ENCODE measurements around the gene GLIS1. TPM values are rescaled to one million over a fixed set of nuclear protein-coding genes. Genes with fewer than 3 reads are reported as not detected.
A peak's percentile ranks its signal among the peaks of the same experiment; 100 is the strongest.

GLIS1 gene
- total RNA-seq, 1 experiment from 2014 or later: not detected

GRCh38 chr1:53686965-53687267 is 52.0 kb downstream of the GLIS1 start:
- Histone ChIP-seq H3K4me1 (replicated peaks; ENCODE audit: insufficient read depth) (peaks cover 18% of the 10 kb centered on the region), H3F3A (ENCODE audit: insufficient read depth, low read depth) (peaks cover 8% of the 10 kb centered on the region; the same call in 1 of the 2 replicates), H2AFZ (no peak overlapping the region), H3K36me3 (ENCODE audit: low read depth) (no peaks in the 10 kb centered on the region), H4K20me1 (ENCODE audit: insufficient read depth) (no peaks in the 10 kb centered on the region), H3K9me2 (ENCODE audit: insufficient read depth) (no peaks in the 10 kb centered on the region), H3K4me3 (no peak overlapping the region), H3K27me3 (ENCODE audit: insufficient read depth, low read depth) (peaks cover 38% of the 10 kb centered on the region), H3K9me3 (ENCODE audit: insufficient read depth, low read depth) (no peaks in the 10 kb centered on the region), H3K27ac (no peak overlapping the region), H3K79me2 (ENCODE audit: low read depth) (no peaks in the 10 kb centered on the region), H3K4me2 (no peak overlapping the region)
- ChIA-PET CTCF (no interaction called here), POLR2A (ENCODE audit: unreplicated experiment) (no interaction called here)
- no peak for TF ChIP-seq EZH2 (IDR thresholded peaks at IDR 0.05; ENCODE audit: low read depth)
- TF ChIP-seq CTCF (conservative IDR thresholded peaks at IDR 0.05): no peak
- no peak for DNase-seq
- BruUV-seq (replicated peaks): no TSS peak
- intact Hi-C loops (cut with micrococcal nuclease; ENCODE audit: unreplicated experiment): no loop called here

DNA sequence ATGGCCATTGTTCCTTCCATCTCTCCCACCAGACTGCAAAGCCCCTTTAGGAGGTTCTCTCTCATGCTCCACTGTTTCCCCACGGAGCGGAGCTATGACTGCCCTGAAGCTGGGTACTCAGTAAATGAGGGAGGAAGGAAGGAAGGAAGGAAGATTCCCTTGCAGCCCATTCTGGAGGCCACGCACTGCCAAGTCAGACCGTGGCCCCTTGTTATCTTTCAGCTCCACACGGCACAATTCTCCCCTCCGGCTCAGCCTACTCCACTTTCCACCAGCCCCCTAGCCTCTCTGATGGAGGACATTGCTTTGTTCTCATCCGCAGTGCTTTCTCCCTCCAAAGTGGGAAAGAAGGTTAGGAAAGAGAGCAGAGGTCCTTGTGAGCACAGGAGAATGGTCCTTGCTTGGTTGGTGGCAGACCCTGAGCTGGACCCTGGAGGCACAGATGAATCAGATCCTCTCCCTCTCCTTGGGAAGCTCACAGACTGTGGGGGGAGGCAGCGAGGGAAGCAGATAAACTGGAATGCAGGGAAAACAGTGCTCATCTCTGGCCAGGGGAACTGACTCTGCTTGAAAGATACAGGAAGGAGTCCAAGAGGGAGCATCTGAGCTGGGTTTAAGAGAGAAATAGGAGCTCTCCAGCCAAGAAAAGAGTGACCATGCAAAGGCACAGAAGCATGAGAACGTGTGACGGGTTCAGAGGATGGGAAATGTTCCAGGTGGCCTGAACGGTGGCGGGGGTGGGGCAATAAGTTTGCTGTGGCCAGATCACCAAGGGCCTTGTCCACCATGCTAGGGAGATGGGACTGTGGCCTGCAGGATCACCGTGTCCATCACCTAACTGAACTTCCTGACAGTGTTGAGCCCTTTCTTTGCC is 52.6 kb downstream of the GLIS1 start:
- no peak for TF ChIP-seq EZH2 (IDR thresholded peaks at IDR 0.05; ENCODE audit: low read depth)
- no peak for TF ChIP-seq CTCF (conservative IDR thresholded peaks at IDR 0.05)
- Histone ChIP-seq H3K4me2 (peak overlapping the region; percentile 76), H3K27ac (no peak overlapping the region), H3K4me3 (no peak overlapping the region), H4K20me1 (ENCODE audit: insufficient read depth) (no peaks in the 10 kb centered on the region), H3K27me3 (ENCODE audit: insufficient read depth, low read depth) (peaks cover 38% of the 10 kb centered on the region), H3K36me3 (ENCODE audit: low read depth) (no peaks in the 10 kb centered on the region), H2AFZ (no peak overlapping the region), H3K79me2 (ENCODE audit: low read depth) (no peaks in the 10 kb centered on the region), H3K9me3 (ENCODE audit: insufficient read depth, low read depth) (no peaks in the 10 kb centered on the region), H3K9me2 (ENCODE audit: insufficient read depth) (no peaks in the 10 kb centered on the region), H3K4me1 (replicated peaks; ENCODE audit: insufficient read depth) (peaks cover 18% of the 10 kb centered on the region), H3F3A (ENCODE audit: insufficient read depth, low read depth) (peaks cover 8% of the 10 kb centered on the region; the same call in 1 of the 2 replicates)
- CTCF ChIA-PET: interaction anchor here (0.5 kb wide), 1 partner anchor 213 kb away, joined by 8 read pairs; no protein-coding TSS in a partner anchor
- POLR2A ChIA-PET (ENCODE audit: unreplicated experiment): no interaction called here
- DNase-seq: no peak
- intact Hi-C loops (cut with micrococcal nuclease; ENCODE audit: unreplicated experiment): no loop called here
- no TSS peak for BruUV-seq (replicated peaks)

- TF ChIP-seq EZH2 (IDR thresholded peaks at IDR 0.05; ENCODE audit: low read depth): no peak
- no peak for TF ChIP-seq CTCF (conservative IDR thresholded peaks at IDR 0.05)
- peaks cover 18% of the 10 kb centered on the region for H3K4me1 ChIP-seq (replicated peaks; ENCODE audit: insufficient read depth)
- no peaks in the 10 kb centered on the region for H3K79me2 ChIP-seq (ENCODE audit: low read depth)
- peak overlapping the region; percentile 40; the same call in 1 of the 2 replicates for H3K4me3 ChIP-seq
- H4K20me1 ChIP-seq (ENCODE audit: insufficient read depth): no peaks in the 10 kb centered on the region
- CTCF ChIA-PET: interaction anchor here (0.5 kb wide), 1 partner anchor 212 kb away, joined by 8 read pairs; no protein-coding TSS in a partner anchor
- H3K27me3 ChIP-seq (ENCODE audit: insufficient read depth, low read depth): peaks cover 38% of the 10 kb centered on the region
- no peaks in the 10 kb centered on the region for H3K9me3 ChIP-seq (ENCODE audit: insufficient read depth, low read depth)
- intact Hi-C loops (cut with micrococcal nuclease; ENCODE audit: unreplicated experiment): no loop called here
- H3F3A ChIP-seq (ENCODE audit: insufficient read depth, low read depth): peaks cover 8% of the 10 kb centered on the region; the same call in 1 of the 2 replicates
- no peak overlapping the region; the same call in 1 of the 2 replicates for H2AFZ ChIP-seq
- POLR2A ChIA-PET (ENCODE audit: unreplicated experiment): no interaction called here
- peak overlapping the region; percentile 76 for H3K4me2 ChIP-seq
- H3K27ac ChIP-seq: no peak overlapping the region
- peak; percentile 45 to 55 for DNase-seq
- no peaks in the 10 kb centered on the region for H3K36me3 ChIP-seq (ENCODE audit: low read depth)
- H3K9me2 ChIP-seq (ENCODE audit: insufficient read depth): no peaks in the 10 kb centered on the region
- no TSS peak for BruUV-seq (replicated peaks)
Observed at GRCh38 chr1:53685272-53686051, 53.5 kb downstream of the GLIS1 start.

All from PC-9 (cell line).